ENCODE data around the gene PRKACG.

- no peak for TF ChIP-seq EZH2 (IDR thresholded peaks at IDR 0.05; ENCODE audit: insufficient read depth, low read length)
- TF ChIP-seq, protein P1, sequence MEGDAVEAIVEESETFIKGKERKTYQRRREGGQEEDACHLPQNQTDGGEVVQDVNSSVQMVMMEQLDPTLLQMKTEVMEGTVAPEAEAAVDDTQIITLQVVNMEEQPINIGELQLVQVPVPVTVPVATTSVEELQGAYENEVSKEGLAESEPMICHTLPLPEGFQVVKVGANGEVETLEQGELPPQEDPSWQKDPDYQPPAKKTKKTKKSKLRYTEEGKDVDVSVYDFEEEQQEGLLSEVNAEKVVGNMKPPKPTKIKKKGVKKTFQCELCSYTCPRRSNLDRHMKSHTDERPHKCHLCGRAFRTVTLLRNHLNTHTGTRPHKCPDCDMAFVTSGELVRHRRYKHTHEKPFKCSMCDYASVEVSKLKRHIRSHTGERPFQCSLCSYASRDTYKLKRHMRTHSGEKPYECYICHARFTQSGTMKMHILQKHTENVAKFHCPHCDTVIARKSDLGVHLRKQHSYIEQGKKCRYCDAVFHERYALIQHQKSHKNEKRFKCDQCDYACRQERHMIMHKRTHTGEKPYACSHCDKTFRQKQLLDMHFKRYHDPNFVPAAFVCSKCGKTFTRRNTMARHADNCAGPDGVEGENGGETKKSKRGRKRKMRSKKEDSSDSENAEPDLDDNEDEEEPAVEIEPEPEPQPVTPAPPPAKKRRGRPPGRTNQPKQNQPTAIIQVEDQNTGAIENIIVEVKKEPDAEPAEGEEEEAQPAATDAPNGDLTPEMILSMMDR (IDR thresholded peaks at IDR 0.05; ENCODE audit: insufficient read depth, low read depth, low read length) = no peak
Measured at GRCh38 chr9:68974431-68974830, 39.5 kb downstream of the PRKACG start.
